H4 (cell line): ENCODE data around the gene PCDHA6. TPM values are rescaled to one million over a fixed set of nuclear protein-coding genes. Genes with fewer than 3 reads are reported as not detected.
"Not testable (repeated sequence)": the region's sequence is repeated elsewhere in the genome, so short reads cannot be mapped to it uniquely, and the experiment has no call there.

Source experiments
- DNase-seq: peaks from one replicate; pipeline ENCODE4 v3.0.0-alpha.2; 2015; ENCODE audit warnings: low spot score
- total RNA-seq: library from RNA; depleted of rRNA; stranded (reverse); fragments of >200 nt; shearing (Covaris generic); gene quantifications from 2 replicates; pipeline ENCODE4 v1.2.3, GENCODE V29; 2014

PCDHA6 gene
- total RNA-seq, 1 experiment from 2014 or later, result 0.06 TPM

DNA sequence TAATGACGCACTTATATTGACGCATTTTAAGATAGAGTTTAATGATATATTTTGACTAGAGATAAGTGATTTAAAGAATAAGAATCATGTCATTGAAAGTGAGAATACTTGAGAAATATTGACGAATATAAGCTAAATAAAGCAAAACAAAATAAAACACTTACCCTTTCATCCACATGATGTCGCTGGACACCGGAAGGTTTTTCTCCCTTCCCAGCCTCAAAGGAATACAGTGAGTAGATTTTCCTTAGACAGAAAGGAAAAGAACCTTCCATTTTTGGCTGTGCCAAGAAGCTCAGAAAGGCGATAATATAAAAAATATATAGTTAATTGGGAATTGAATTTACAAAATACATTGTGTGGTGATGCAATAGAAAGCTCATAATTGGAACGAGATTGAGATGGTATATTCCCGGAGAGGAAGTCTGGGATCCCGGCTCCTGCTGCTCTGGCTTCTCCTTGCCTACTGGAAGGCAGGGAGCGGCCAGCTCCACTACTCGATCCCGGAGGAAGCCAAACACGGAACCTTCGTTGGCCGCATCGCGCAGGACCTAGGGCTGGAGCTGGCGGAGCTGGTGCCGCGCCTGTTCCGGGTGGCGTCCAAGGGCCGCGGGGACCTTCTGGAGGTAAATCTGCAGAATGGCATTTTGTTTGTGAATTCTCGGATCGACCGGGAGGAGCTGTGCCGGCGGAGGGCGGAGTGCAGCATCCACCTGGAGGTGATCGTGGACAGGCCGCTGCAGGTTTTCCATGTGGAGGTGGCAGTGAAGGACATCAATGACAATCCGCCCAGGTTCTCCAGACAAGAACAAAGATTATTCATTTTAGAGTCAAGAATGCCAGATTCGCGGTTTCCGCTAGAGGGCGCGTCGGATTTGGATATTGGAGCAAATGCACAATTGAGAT lies 6.1 kb upstream of the PCDHA6 start, which contains the start of gene PCDHA5:
PCDHA5 (plus strand) TSS at position 239 of the 906 bp plus-strand sequence.
- no peak for DNase-seq

DNA sequence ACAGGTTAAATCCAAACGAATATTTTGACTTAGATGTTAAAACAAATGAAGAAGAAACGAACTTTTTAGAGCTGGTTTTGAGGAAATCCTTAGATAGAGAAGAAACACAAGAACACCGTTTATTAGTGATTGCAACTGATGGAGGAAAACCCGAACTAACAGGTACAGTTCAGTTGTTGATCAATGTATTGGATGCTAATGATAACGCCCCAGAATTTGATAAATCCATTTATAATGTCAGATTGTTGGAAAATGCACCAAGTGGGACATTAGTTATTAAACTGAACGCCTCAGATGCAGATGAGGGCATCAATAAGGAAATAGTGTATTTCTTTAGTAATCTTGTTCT lies 5.5 kb upstream of the PCDHA6 start:
- DNase-seq, result no peak

DNA sequence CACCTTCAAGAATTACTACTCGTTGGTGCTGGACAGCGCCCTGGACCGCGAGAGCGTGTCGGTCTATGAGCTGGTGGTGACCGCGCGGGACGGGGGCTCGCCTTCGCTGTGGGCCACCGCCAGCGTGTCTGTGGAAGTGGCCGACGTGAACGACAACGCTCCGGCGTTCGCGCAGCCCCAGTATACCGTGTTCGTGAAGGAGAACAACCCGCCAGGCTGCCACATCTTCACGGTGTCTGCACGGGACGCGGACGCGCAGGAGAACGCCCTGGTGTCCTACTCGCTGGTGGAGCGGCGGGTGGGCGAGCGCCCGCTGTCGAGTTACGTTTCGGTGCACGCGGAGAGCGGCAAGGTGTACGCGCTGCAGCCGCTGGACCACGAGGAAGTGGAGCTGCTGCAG lies 4.8 kb upstream of the PCDHA6 start:
- not testable (repeated sequence) for DNase-seq

DNA sequence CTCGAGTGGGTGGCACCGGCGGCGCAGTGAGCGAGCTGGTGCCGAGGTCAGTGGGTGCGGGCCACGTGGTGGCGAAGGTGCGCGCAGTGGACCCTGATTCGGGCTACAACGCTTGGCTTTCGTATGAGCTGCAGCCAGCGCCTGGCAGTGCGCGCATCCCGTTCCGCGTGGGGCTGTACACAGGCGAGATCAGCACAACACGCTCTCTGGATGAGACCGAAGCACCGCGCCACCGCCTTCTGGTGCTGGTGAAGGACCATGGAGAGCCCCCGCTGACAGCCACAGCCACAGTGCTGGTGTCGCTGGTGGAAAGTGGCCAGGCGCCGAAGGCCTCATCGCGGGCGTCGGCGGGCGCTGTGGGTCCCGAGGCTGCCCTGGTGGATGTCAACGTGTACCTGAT lies 4.3 kb upstream of the PCDHA6 start:
- no peak for DNase-seq

DNA sequence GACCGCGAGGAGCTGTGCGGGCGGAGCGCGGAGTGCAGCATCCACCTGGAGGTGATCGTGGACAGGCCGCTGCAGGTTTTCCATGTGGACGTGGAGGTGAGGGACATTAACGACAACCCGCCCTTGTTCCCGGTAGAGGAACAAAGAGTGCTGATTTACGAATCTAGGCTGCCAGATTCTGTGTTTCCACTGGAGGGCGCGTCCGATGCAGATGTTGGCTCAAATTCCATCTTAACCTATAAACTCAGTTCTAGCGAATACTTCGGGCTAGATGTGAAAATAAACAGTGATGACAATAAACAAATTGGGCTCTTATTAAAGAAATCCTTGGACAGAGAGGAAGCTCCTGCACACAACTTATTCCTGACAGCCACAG lies 590 bp downstream of the PCDHA6 start:
- DNase-seq, result no peak

DNA sequence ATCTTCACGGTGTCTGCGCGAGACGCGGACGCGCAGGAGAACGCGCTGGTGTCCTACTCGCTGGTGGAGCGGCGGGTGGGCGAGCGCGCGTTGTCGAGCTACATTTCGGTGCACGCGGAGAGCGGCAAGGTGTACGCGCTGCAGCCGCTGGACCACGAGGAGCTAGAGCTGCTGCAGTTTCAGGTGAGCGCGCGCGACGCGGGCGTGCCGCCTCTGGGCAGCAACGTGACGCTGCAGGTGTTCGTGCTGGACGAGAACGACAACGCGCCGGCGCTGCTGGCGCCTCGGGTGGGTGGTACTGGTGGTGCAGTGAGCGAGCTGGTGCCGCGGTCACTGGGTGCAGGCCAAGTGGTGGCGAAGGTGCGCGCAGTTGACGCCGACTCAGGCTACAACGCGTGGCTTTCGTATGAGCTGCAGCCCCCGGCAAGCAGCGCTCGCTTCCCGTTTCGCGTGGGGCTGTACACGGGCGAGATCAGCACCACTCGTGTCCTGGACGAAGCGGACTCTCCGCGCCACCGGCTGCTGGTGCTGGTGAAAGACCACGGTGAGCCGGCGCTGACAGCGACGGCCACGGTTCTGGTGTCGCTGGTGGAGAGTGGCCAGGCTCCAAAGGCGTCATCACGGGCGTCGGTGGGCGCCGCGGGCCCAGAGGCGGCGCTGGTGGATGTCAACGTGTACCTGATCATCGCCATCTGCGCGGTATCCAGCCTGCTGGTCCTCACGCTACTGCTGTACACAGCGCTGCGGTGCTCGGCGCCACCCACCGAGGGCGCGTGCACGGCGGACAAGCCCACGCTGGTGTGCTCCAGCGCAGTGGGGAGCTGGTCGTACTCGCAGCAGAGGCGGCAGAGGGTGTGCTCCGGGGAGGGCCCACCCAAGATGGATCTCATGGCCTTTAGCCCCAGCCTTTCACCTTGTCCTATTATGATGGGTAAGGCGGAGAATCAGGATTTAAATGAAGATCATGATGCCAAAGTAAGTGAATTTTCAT lies 2.0 kb downstream of the PCDHA6 start:
- DNase-seq, result not testable (repeated sequence)

DNA sequence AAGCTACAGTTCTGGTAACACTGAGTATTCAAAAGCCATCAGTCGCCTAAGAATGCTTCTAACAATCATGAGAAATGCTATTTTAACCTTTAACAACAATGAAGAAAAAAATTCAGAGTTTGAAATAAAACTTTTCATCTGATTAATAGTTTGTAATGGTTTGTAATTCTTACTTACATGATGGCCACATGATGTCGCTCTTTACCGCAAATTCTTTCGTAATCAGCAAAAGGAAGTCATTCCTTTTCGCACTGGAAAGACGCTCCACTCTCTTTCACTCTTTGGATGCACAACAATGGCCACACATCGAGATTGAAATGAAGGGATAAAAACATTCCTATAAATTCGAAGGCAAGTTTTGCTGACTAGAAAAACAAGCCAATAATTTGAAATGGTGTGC lies 6.2 kb downstream of the PCDHA6 start, which contains the start of gene PCDHA7:
PCDHA7 (plus strand) TSS at position 277 of the 400 bp plus-strand sequence; CDS start at position 392, 115 bp downstream.
- DNase-seq, result no peak

DNA sequence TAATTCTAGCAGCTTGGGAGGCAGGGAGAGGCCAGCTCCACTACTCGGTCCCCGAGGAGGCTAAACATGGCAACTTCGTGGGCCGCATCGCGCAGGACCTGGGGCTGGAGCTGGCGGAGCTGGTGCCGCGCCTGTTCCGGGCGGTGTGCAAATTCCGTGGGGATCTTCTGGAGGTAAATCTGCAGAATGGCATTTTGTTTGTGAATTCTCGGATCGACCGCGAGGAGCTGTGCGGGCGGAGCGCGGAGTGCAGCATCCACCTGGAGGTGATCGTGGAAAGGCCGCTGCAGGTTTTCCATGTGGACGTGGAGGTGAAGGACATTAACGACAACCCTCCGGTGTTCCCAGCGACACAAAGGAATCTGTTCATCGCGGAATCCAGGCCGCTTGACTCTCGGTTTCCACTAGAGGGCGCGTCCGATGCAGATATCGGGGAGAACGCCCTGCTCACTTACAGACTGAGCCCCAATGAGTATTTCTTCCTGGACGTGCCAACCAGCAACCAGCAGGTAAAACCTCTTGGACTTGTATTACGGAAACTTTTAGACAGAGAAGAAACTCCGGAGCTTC lies 6.8 kb downstream of the PCDHA6 start:
- not testable (repeated sequence) for DNase-seq

DNA sequence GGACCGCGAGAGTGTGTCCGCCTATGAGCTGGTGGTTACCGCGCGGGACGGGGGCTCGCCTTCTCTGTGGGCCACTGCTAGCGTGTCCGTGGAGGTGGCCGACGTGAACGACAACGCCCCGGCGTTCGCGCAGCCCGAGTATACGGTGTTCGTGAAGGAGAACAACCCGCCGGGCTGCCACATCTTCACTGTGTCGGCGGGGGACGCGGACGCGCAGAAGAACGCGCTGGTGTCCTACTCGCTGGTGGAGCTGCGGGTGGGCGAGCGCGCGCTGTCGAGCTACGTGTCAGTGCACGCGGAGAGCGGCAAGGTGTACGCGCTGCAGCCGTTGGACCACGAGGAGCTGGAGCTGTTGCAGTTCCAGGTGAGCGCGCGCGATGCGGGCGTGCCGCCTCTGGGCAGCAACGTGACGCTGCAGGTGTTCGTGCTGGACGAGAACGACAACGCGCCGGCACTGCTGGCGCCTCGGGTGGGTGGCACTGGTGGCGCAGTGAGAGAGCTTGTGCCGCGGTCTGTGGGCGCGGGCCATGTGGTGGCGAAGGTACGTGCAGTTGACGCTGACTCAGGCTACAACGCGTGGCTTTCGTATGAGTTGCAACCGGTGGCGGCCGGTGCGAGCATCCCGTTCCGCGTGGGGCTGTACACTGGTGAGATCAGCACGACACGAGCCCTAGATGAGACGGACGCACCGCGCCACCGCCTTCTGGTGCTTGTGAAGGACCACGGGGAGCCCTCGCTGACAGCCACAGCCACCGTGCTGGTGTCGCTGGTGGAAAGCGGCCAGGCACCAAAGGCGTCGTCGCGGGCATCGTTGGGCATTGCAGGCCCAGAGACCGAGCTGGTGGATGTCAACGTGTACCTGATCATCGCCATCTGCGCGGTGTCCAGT lies 8.1 kb downstream of the PCDHA6 start:
- no peak for DNase-seq

DNA sequence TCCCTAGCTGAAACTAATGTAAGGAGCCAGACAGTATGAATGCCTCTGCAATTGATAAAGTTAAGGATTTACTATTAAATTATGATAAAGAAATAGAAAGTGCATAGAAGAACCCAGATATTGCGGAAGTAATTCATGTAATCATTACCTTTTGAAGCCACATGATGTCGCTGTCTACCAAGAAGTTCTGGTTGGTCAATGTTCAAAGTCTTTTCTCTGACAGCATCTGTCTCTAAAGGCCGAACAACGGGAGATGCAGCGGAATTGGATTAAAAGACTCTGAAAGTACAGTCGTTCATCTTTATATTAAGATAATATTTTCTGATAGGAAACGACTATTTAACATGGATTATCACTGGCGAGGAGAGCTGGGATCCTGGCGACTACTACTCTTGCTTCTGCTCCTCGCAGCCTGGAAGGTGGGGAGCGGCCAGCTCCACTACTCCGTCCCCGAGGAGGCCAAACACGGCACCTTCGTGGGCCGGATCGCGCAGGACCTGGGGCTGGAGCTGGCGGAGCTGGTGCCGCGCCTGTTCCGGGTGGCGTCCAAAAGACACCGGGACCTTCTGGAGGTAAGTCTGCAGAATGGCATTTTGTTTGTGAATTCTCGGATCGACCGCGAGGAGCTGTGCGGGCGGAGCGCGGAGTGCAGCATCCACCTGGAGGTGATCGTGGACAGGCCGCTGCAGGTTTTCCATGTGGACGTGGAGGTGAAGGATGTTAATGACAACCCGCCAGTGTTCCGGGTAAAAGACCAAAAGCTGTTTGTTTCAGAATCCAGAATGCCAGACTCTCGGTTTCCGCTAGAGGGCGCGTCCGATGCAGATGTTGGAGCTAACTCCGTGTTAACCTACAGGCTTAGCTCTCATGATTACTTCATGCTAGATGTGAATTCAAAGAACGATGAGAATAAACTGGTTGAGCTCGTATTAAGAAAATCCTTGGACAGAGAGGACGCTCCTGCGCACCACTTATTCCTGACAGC lies 13.5 kb downstream of the PCDHA6 start, which contains the start of gene PCDHA8:
PCDHA8 (plus strand) TSS at position 210 of the 985 bp plus-strand sequence; CDS start at position 345, 135 bp downstream.
- DNase-seq, result peak; percentile 19

DNA sequence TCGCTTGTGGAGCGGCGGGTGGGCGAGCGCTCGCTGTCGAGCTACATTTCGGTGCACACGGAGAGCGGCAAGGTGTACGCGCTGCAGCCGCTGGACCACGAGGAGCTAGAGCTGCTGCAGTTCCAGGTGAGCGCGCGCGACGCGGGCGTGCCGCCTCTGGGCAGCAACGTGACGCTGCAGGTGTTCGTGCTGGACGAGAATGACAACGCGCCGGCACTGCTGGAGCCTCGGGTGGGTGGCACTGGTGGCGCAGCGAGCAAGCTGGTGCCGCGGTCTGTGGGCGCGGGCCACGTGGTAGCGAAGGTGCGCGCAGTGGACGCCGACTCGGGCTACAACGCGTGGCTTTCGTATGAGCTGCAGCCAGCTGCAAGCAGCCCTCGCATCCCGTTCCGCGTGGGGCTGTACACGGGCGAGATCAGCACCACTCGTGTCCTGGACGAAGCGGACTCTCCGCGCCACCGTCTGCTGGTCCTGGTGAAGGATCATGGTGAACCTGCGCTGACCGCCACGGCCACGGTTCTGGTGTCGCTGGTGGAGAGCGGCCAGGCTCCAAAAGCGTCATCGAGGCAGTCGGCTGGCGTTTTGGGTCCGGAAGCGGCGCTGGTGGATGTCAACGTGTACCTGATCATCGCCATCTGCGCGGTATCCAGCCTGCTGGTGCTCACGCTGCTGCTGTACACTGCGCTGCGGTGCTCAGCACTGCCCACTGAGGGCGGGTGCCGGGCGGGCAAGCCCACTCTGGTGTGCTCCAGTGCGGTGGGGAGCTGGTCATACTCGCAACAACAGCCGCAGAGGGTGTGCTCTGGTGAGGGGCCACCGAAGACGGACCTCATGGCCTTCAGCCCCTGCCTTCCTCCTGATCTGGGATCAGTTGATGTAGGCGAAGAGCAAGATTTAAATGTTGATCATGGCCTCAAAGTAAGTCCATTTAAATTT lies 15.3 kb downstream of the PCDHA6 start:
- no peak for DNase-seq

DNA sequence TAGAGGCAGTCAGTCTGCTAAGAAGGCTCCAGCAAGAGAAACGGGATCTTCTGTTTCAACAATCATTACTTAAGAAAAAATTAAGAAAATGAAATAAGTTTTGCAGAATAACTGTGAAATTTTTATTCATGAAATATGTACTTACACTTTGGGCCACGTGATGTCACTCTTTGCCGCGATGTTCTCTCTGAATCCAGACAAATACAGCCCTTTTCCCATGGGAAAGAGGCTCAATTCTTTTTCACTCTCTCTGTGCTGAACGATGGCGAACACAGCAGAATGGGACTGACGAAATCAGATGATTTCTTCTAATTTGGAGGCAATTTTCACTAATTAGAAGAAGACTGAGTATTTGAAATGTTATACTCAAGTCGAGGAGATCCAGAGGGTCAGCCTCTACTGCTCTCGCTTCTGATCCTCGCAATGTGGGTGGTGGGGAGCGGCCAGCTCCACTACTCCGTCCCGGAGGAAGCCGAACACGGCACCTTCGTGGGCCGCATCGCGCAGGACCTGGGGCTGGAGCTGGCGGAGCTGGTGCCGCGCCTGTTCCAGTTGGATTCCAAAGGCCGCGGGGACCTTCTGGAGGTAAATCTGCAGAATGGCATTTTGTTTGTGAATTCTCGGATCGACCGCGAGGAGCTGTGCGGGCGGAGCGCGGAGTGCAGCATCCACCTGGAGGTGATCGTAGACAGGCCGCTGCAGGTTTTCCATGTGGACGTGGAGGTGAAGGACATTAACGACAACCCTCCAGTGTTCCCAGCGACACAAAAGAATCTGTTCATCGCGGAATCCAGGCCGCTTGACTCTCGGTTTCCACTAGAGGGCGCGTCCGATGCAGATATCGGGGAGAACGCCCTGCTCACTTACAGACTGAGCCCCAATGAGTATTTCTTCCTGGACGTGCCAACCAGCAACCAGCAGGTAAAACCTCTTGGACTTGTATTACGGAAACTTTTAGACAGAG lies 20.7 kb downstream of the PCDHA6 start, which contains the start of gene PCDHA9:
PCDHA9 (plus strand) TSS at position 244 of the 964 bp plus-strand sequence; CDS start at position 358, 114 bp downstream.
- not testable (repeated sequence) for DNase-seq

DNA sequence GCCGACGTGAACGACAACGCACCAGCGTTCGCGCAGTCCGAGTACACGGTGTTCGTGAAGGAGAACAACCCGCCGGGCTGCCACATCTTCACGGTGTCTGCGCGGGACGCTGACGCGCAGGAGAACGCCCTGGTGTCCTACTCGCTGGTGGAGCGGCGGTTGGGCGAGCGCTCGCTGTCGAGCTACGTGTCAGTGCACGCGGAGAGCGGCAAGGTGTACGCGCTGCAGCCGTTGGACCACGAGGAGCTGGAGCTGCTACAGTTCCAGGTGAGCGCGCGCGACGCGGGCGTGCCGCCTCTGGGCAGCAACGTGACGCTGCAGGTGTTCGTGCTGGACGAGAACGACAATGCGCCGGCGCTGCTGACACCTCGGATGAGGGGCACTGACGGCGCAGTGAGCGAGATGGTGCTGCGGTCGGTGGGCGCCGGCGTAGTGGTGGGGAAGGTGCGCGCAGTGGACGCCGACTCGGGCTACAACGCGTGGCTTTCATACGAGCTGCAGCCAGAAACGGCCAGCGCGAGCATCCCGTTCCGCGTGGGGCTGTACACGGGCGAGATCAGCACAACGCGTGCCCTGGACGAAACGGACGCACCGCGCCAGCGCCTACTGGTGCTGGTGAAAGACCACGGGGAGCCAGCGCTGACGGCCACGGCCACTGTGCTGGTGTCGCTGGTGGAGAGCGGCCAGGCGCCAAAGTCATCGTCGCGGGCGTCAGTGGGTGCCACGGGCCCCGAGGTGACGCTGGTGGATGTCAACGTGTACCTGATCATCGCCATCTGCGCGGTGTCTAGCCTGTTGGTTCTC lies 22.3 kb downstream of the PCDHA6 start:
- not testable (repeated sequence) for DNase-seq

DNA sequence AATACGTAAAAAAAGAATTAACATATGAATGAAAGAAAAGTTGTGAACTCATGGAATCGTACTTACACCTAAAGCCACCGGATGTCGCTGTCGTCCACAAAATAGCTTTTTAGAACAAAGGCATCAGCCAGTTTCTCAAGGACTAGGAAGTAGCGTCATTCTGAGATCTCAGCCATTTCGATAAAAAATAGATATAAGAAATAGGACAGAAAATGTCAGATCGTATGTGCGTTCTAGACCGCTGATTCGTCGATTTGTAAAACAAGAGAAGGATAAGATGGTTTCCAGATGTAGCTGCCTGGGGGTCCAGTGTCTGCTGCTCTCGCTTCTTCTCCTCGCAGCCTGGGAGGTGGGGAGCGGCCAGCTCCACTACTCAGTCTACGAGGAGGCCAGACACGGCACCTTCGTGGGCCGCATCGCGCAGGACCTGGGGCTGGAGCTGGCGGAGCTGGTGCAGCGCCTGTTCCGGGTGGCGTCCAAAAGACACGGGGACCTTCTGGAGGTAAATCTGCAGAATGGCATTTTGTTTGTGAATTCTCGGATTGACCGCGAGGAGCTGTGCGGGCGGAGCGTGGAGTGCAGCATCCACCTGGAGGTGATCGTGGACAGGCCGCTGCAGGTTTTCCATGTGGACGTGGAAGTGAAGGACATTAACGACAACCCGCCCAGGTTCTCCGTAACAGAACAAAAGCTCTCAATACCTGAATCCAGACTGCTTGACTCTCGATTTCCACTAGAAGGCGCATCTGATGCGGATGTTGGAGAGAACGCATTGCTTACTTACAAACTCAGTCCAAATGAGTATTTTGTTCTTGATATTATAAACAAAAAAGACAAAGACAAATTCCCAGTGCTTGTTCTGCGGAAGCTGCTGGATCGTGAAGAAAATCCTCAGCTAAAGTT lies 28.3 kb downstream of the PCDHA6 start, which contains the start of gene PCDHA10:
PCDHA10 (plus strand) TSS at position 126 of the 903 bp plus-strand sequence; CDS start at position 278, 152 bp downstream.
- no peak for DNase-seq
